NOMO-1 treated with DMSO at 0.1 percent for 48 hours (cell line): ENCODE measurements around the gene SF3A2.

Source experiments
- DNase-seq: peaks from one replicate; lab custom pipeline; 2025; ENCODE audit not compliant: unreplicated experiment; lab: John Stamatoyannopoulos, UW

Gene SF3A2

GRCh38 chr19:2207991-2208860 is 28.4 kb upstream of the SF3A2 start:
- DNase-seq: no peak

DNA sequence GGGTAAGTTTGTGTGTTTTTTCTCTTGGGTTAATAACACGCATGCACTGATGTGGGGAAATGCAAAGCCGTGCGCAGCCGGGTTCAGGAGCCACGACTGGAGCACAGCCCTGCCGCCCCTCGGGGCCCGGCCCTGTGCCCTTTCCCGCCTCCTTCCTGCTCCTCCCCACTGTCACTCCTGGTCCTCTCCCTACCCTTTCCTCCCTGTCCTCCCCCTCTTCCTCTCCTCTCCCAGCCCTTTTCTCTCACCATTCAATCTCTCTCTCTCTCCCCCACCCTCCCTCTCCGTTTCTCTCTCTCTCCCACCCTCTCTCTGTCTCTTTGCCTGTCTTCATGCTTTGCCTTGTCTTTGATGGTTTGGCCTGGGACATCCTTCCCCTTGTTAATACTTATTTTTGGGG is 27.6 kb upstream of the SF3A2 start:
- no peak for DNase-seq

DNA sequence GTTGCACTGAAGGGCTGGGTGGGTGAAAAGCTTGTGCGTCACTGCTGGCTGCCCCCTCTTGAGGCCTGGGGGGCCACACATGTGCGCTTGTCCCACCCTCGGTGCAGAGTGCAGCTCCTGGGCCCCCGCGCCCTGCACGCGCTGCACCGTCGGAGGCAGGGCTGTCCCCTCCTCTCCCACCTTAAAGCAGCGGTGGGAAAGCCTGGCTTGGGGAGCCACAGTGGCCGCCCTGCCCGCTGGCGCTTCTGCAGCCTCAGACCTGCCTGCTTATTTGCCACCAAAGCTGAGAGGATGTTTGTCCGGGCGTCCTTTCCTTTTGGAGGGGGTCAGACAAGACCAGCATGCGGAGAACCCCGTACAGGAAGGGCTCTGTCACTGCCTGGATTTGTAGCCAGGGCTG is 27.2 kb upstream of the SF3A2 start:
- DNase-seq: no peak

- no peak for DNase-seq
These were observed 26.4 kb upstream of the SF3A2 start for GRCh38 chr19:2210206-2210605.

DNA sequence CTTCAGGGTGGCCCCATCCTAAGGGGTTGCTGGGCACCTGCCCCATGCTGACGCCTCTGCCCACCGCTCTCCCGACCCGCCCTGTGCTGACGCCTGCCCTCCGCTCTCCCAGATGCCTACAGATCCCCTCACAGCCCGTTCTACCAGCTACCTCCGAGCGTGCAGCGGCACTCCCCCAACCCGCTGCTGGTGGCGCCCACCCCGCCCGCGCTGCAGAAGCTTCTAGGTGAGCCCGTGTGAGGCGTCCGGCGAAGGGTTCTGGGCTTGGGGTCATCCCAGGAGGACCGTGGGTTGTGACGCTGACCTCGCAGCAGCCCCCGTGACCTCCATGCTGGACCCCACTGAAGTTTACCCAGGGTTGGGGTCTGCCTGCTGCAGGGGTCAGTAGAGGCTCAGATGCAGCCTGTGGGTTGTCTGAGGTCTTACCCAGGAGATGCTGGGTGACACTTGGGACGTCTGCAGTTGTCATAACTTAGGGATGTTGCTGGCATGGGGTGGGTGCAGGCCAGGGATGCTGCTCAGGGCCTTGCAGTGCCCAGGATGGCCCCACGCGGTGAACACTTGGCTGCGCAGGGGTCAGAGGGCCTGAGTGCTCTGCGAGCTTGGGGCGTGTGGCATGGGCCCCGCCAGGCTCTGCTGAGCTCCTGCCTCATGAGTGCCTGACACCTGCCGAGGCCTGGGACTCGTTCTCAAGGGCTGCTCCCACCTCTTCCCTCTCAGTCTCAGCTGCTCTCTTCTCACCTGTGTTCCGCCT is 25.5 kb upstream of the SF3A2 start:
- DNase-seq: no peak

- DNase-seq: no peak
These were observed 23.5 kb upstream of the SF3A2 start for GRCh38 chr19:2212861-2213711.

- DNase-seq: no peak
These were observed 22.8 kb upstream of the SF3A2 start for GRCh38 chr19:2213799-2214198.

- DNase-seq: no peak
These were observed 22.4 kb upstream of the SF3A2 start for GRCh38 chr19:2214251-2214650.

GRCh38 chr19:2215281-2215751 is 21.3 kb upstream of the SF3A2 start:
- DNase-seq: no peak

- DNase-seq: no peak
These were observed 20.0 kb upstream of the SF3A2 start for GRCh38 chr19:2216361-2217225.

GRCh38 chr19:2217591-2217990 is 19.0 kb upstream of the SF3A2 start:
- no peak for DNase-seq

DNA sequence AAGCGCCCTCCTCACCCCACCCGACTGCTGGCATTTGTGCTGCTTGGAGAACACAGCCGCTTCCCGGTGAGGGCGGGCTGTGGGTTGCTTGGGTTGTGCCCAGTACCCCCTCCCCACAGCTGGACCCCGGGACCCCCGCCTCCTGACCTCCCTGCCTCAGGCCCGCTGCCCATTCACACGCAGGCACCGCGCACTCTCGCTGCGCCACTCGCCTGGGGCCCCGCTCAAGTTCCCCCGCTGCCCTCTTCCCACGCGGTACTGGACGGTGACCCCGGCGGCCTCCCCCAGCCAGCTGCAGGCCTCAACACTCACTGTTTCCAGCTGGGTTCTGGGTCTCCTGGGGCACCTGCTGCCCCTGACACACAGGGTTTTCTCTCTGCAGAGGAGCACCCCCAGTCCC is 16.9 kb upstream of the SF3A2 start:
- no peak for DNase-seq

DNA sequence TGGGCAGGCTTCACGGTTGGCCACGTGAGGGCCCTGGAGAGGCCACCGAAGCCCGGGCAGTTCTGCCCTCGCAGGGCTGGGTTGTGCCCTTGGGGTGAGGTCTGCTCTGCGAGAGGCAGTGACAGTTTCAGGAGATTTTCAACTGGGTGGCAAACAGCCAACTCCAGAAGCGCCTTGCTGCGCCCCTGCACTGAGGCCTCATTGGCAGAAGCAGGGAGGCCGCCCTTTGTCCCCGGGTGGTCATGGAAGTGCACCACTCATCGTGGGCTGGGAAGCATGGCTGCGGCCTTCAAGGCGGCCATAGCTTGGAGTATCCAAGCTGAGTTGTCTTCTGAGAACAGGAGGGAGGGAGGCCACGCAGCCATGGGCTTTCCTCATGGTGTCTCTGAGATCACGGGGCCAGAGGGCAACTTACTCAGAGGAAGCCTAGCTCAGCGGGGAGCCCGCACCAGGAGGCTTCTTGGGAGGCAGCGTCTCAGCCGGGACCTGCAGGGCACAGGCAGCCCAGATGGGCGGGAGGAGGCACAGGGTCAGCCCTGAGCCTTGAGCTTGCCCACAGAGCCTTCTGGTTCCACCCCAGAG is 15.3 kb upstream of the SF3A2 start:
- DNase-seq: no peak

DNA sequence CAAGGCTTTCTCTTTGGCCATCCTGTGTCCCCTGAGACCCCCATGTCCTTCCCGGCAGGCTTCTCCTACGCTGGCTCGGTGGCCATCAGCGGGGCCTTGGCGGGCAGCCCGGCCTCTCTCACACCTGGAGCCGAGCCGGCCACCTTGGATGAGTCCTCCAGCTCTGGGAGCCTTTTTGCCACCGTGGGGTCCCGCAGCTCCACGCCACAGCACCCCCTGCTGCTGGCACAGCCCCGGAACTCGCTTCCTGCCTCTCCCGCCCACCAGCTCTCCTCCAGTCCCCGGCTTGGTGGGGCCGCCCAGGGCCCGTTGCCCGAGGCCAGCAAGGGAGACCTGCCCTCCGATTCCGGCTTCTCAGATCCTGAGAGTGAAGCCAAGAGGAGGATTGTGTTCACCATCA is 14.7 kb upstream of the SF3A2 start:
- no peak for DNase-seq

DNA sequence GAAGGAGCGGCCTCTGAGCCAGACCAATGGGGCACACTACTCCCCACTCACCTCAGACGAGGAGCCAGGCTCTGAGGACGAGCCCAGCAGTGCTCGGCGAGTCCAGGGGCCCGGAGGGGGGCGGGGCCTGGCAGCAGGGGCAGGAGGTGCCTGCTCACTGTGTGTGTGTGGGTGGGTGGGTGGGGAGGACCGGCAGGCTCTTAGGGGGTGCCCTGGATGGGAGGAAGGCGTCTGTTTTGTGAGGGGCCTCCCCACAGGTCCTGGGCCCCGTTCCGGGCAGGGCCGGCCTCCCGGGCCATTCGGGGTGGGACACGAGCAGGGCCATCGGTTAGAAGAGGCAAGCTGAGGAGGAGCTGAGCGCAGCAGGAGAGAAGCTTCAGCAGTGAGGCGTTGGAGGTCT is 13.2 kb upstream of the SF3A2 start:
- DNase-seq: no peak

DNA sequence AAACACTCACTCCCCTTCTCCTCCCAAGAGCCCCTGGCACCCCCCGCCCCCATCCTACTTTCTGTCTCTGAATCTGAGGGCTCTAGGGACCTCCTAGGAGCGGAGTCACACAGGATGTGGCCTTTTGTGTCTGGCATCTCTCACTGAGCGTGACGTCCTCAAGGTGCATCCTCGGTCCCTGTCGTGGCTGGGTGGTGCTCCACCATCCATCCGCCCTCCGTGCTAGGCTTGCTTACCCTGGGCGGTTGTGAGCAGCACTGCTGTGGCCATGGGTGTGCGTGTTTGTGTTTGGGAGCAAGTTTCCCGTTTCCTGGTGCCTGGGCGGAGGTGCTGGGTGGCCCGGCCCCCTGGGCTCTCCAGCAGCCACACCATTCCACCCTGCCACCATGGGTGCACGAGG is 12.7 kb upstream of the SF3A2 start:
- no peak for DNase-seq

- DNase-seq: no peak
These were observed 11.8 kb upstream of the SF3A2 start for GRCh38 chr19:2224754-2225349.

DNA sequence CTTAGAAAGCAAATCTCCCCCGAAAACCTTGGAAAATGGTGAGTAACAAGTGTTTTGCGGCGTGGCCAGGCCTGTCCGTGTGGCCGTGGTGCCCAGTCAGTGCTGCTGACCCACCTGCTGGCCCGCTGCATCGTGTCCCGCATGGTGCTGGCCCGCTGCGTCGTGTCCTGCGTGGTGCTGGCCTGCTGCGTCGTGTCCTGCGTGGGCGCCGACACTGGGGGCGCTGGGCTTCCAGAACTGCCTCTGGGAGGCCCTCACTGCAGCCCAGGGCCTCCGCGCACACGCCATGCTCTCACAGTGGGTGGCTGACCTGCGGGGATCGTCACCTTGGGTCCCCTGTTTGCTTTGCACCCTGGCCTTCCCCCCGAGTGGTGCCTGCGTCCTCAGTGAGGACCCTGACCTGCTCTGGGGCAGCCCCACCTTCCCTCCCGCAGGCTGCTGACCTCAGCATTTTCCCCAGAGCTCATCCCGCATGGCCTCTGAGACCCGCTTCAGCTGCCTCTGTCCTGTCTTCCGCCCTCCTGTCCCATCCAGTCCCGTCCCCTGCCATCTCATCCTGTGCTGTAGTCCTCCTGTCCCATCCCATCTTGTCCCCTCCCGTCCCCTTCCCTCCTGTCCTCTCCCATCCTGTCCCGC is 11.1 kb upstream of the SF3A2 start:
- DNase-seq: no peak
